ENCODE measurements around the gene SH3RF1. TPM values are rescaled to one million over a fixed set of nuclear protein-coding genes. Genes with fewer than 3 reads are reported as not detected.

The SH3RF1 gene
- total RNA-seq, 1 experiment from 2014 or later = 15.3 TPM

DNA sequence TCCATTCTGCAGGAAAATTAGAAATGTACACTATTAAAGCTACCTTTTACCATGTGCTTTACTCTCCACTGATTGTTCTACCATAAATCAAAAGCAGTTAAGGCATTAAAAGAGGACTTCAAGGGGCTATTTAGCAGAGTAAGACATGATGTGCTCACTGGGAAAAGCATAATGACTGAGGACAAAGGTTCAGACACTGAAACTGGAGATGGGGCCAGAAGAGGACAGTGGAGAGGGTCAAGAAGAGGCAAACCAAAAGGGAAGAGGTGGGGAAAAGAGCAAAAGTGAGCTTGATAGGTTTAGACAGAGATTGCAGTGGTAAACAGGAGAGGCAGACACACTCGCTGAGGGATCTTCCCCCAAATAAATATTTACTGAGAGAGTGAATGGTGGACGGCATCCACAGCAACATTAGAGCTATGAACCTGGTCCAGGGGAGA, 23.8 kb downstream of the SH3RF1 start:
- Histone ChIP-seq H4K91ac (ENCODE audit: insufficient read length, low read depth, low read length) (no peak overlapping the region), H3K4me2 (ENCODE audit: insufficient read depth, insufficient read length, low read length) (no peak overlapping the region), H3K4me1 (ENCODE audit: insufficient read depth, low read length) (peaks cover 4% of the 10 kb centered on the region; the same call in 1 of the 2 replicates), H4K20me1 (ENCODE audit: control insufficient read depth, insufficient read depth, insufficient read length) (no peaks in the 10 kb centered on the region), H3K79me1 (ENCODE audit: insufficient read depth, low read depth, low read length, poor library complexity, severe bottlenecking) (peaks cover 3% of the 10 kb centered on the region), H2BK15ac (ENCODE audit: low read depth, low read length) (no peak overlapping the region), H2BK12ac (ENCODE audit: insufficient read length, low read depth, low read length) (no peak overlapping the region), H2AFZ (ENCODE audit: low read length) (no peak overlapping the region), H2AK5ac (ENCODE audit: insufficient read length, low read length) (no peak overlapping the region), H3K4ac (ENCODE audit: low read depth, low read length) (no peak overlapping the region), H3K23me2 (ENCODE audit: insufficient read length, low read depth, low read length, poor library complexity, severe bottlenecking) (no peaks in the 10 kb centered on the region), H2BK120ac (ENCODE audit: low read depth, low read length, poor library complexity, severe bottlenecking) (no peak overlapping the region), H4K8ac (replicated peaks; ENCODE audit: insufficient read length, low read depth, low read length) (no peak overlapping the region), H3K23ac (ENCODE audit: insufficient read length, low read depth, low read length) (no peak overlapping the region), H4K5ac (ENCODE audit: insufficient read length, low read depth, low read length) (no peak overlapping the region), H2BK5ac (ENCODE audit: insufficient read length, low read length) (no peak overlapping the region), H3K14ac (ENCODE audit: insufficient read depth, low read length) (no peak overlapping the region), H3K18ac (ENCODE audit: insufficient read length, low read depth, low read length) (no peak overlapping the region), H3K56ac (ENCODE audit: insufficient read length, low read depth, low read length) (no peak overlapping the region), H3T11ph (ENCODE audit: low read length) (no peak overlapping the region), H3K9me3 (ENCODE audit: control insufficient read depth, low read depth, low read length) (no peaks in the 10 kb centered on the region), H2BK20ac (ENCODE audit: low read depth, low read length, poor library complexity, severe bottlenecking) (no peak overlapping the region), H3K27me3 (ENCODE audit: insufficient read depth, low read length) (no peaks in the 10 kb centered on the region), H3K9ac (ENCODE audit: extremely low read depth, insufficient read length, low read length) (no peak overlapping the region), H3K79me2 (ENCODE audit: insufficient read depth, low read length) (peaks cover 13% of the 10 kb centered on the region; the same call in 1 of the 2 replicates), H3K27ac (ENCODE audit: insufficient read length, low read depth, low read length) (no peak overlapping the region)
- DNase-seq = no peak
- TF ChIP-seq, protein P1, sequence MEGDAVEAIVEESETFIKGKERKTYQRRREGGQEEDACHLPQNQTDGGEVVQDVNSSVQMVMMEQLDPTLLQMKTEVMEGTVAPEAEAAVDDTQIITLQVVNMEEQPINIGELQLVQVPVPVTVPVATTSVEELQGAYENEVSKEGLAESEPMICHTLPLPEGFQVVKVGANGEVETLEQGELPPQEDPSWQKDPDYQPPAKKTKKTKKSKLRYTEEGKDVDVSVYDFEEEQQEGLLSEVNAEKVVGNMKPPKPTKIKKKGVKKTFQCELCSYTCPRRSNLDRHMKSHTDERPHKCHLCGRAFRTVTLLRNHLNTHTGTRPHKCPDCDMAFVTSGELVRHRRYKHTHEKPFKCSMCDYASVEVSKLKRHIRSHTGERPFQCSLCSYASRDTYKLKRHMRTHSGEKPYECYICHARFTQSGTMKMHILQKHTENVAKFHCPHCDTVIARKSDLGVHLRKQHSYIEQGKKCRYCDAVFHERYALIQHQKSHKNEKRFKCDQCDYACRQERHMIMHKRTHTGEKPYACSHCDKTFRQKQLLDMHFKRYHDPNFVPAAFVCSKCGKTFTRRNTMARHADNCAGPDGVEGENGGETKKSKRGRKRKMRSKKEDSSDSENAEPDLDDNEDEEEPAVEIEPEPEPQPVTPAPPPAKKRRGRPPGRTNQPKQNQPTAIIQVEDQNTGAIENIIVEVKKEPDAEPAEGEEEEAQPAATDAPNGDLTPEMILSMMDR (conservative IDR thresholded peaks at IDR 0.05) = no peak
- H3K27ac Mint-ChIP-seq = peak overlapping the region in 2 of 3 experiments; percentile 21 to 46; a peak in 5 of 7 replicates
- peaks cover 3 to 11% (median 10%) of the 10 kb centered on the region in 3 experiments; a peak in 6 of 7 replicates for H3K36me3 Mint-ChIP-seq (ENCODE audit: insufficient read depth in 1 of 3, low read depth in 3 of 3)
- no CpG with 5 or more reads among the region's 2 CpGs for WGBS (ENCODE audit: extremely low coverage, insufficient read length, low lambda C conversion rate)
- H3K4me1 Mint-ChIP-seq = peaks cover 38 to 46% of the 10 kb centered on the region in 2 experiments
- H3K4me3 Mint-ChIP-seq = no peak overlapping the region
- no peaks in the 10 kb centered on the region for H3K27me3 Mint-ChIP-seq (ENCODE audit: low read depth)
- peaks cover 0 to 4% of the 10 kb centered on the region in 2 experiments; a peak in 1 of 5 replicates for H3K9me3 Mint-ChIP-seq

All from H9 (cell line).